HepG2 (cell line): Measurements from ENCODE around the gene SMARCE1. TPM values are rescaled to one million over a fixed set of nuclear protein-coding genes. Genes with fewer than 3 reads are reported as not detected.

Experiments used
- ATAC-seq: fragments of 200-7000 bp; cut with Tn5 transposase; 3 replicates; pipeline ENCODE4 v1.9.1; 2020; ENCODE audit warnings: mild to moderate bottlenecking, moderate library complexity
- BruUV-seq: library from RNA; stranded (reverse); fragments of 400-500 nt; replicated peaks from 2 replicates; lab custom pipeline; 2021; lab: Mats Ljungman, UMichigan
- CTCF ChIA-PET: fragments of 300-600 bp; formaldehyde crosslinking; extraction: SDS; loops from one replicate; lab custom pipeline; 2021; ENCODE audit warnings: low total read pairs, inconsistent platforms, low intra/inter-chr PET ratio; lab: Yijun Ruan, JAX
- POLR2A ChIA-PET: fragments of 350-600 bp; sonication (Branson Sonifier 250); formaldehyde crosslinking; loops from one replicate; lab custom pipeline; 2020; ENCODE audit warnings: antibody characterized with exemption, inconsistent platforms; lab: Yijun Ruan, JAX
- DNase-seq: peaks from one replicate; pipeline ENCODE4 v3.0.0-alpha.2; 2015; ENCODE audit warnings: low spot score
- FAIRE-seq: peaks from 3 replicates; lab custom pipeline; 2011; peaks lifted over from hg19 to GRCh38; lab: Jason Lieb, UNC
- H2AFZ ChIP-seq: one replicate; pipeline ENCODE4 v1.6.1; 2011; ENCODE audit warnings: low read length, inconsistent platforms
- H3K27ac ChIP-seq: fragments of 300-600 bp; 3 replicates; pipeline ENCODE4 v1.8.0; 2011; ENCODE audit warnings: mixed run types, mild to moderate bottlenecking, mixed read lengths, low read length, inconsistent platforms; ENCODE audit not compliant: insufficient read depth; ENCODE audit errors: extremely low read length
- H3K27me3 ChIP-seq, 2 experiments: fragments of 200-600 bp in 1 of 2; 2 replicates in 1 of 2; 3 replicates in 1 of 2; pipeline versions ENCODE4 v1.6.0 to v1.8.0; 2011; ENCODE audit warnings: low read length in 2 of 2, mild to moderate bottlenecking in 2 of 2, moderate library complexity in 2 of 2, inconsistent platforms in 1 of 2; ENCODE audit not compliant: insufficient read depth in 2 of 2, control insufficient read depth in 1 of 2
- H3K36me3 ChIP-seq, 2 experiments: fragments of 200-600 bp in 1 of 2; replicated peaks in 1 of 2; 2 replicates in 1 of 2; 3 replicates in 1 of 2; pipeline versions ENCODE4 v1.5.1 to v1.8.0; 2011; ENCODE audit warnings: low read length in 2 of 2, inconsistent platforms in 1 of 2; ENCODE audit not compliant: insufficient read depth in 2 of 2, control insufficient read depth in 1 of 2
- H3K4me1 ChIP-seq: 2 replicates; pipeline ENCODE4 v1.5.1; 2012; ENCODE audit warnings: low read length, inconsistent platforms; ENCODE audit not compliant: insufficient read depth
- H3K4me2 ChIP-seq: 2 replicates; pipeline ENCODE4 v1.6.0; 2011; ENCODE audit warnings: low read depth, low read length, inconsistent platforms
- H3K4me3 ChIP-seq, 3 experiments: fragments of 200-600 bp in 1 of 3; sonication (generic), shearing (Covaris generic) in 1 of 3; replicated peaks in 1 of 3; 2 replicates each; pipeline ENCODE4 v1.5.1; 2011 to 2016; ENCODE audit warnings: low read length in 3 of 3, inconsistent platforms in 2 of 3, low read depth in 2 of 3, mild to moderate bottlenecking in 2 of 3, control low read depth in 1 of 3, mixed read lengths in 1 of 3; ENCODE audit not compliant: insufficient read depth in 1 of 3
- H3K79me2 ChIP-seq: one replicate; pipeline ENCODE4 v1.6.1; 2011; ENCODE audit warnings: low read length, inconsistent platforms; ENCODE audit not compliant: insufficient read depth
- H3K9ac ChIP-seq: 2 replicates; pipeline ENCODE4 v1.6.0; 2011; ENCODE audit warnings: mild to moderate bottlenecking, low read depth, low read length, inconsistent platforms; ENCODE audit not compliant: insufficient read depth
- H3K9me3 ChIP-seq: 2 replicates; pipeline ENCODE4 v1.5.1; 2012; ENCODE audit warnings: mild to moderate bottlenecking, low read length
- H4K20me1 ChIP-seq: 2 replicates; pipeline ENCODE4 v1.6.0; 2011; ENCODE audit warnings: inconsistent platforms, mild to moderate bottlenecking, low read length, moderate library complexity; ENCODE audit not compliant: insufficient read depth
- KLF11 ChIP-seq: IDR thresholded peaks from 2 replicates; pipeline ENCODE4 v1.6.1; 2016; ENCODE audit warnings: missing compliant biosample characterization
- NCOR1 ChIP-seq: fragments of 200-600 bp; sonication (generic); IDR thresholded peaks from 2 replicates; pipeline ENCODE4 v1.7.0; 2017; ENCODE audit warnings: antibody characterized with exemption, low read length, borderline replicate concordance
- RNF219 ChIP-seq: sonication (generic); formaldehyde crosslinking; IDR thresholded peaks from 2 replicates; pipeline ENCODE4 v1.5.0; 2020; ENCODE audit warnings: mild to moderate bottlenecking, missing genetic modification reagents
- ZBTB43 ChIP-seq: sonication (generic); formaldehyde crosslinking; conservative IDR thresholded peaks from 2 replicates; pipeline ENCODE4 v1.4.0; 2020; ENCODE audit warnings: missing genetic modification reagents
- ZFAT ChIP-seq: sonication (generic); formaldehyde crosslinking; conservative IDR thresholded peaks from 2 replicates; pipeline ENCODE4 v1.8.1; 2023; ENCODE audit warnings: missing genetic modification reagents, inconsistent platforms
- ZNF3 ChIP-seq: IDR thresholded peaks from 2 replicates; pipeline ENCODE4 v1.7.0; 2017; ENCODE audit warnings: inconsistent platforms
- WGBS: methylation state at CpG from one replicate; pipeline ENCODE4 v1.1.6; 2017; ENCODE audit warnings: low lambda C conversion rate; 5-methylcytosine and 5-hydroxymethylcytosine counted together
- in situ Hi-C: cut with HindIII; loops from 2 replicates; pipeline ENCODE4 v1.10.0; 2017; ENCODE audit warnings: low pct_unique_long_range_greater_than_20kb; ENCODE audit not compliant: extremely low pct_ligation_motif_present
- intact Hi-C: fragments of 100-400 bp; cut with micrococcal nuclease; formaldehyde crosslinking; loops from one replicate; pipeline ENCODE4 v1.10.0; 2022; ENCODE audit not compliant: unreplicated experiment
- polyA plus RNA-seq, 8 experiments: library from polyadenylated mRNA; depleted of rRNA in 3 of 8; stranded (reverse) in 7 of 8; unstranded in 1 of 8; fragments of >200 nt; fragmentation: Illumina TruSeq in 4 of 8; extraction: Trizol in 4 of 8; gene quantifications; 2 replicates each; pipeline versions ENCODE4 v1.2.1 to v1.2.3, GENCODE V29; 2011 to 2016; ENCODE audit warnings: low read depth in 4 of 8, missing spikeins in 1 of 8, mixed read lengths in 1 of 8; ENCODE audit not compliant: insufficient read depth in 1 of 8
- total RNA-seq, 5 experiments: library from RNA; depleted of rRNA; stranded (reverse); fragments of >200 nt; fragmentation: Illumina TruSeq; extraction: Trizol; gene quantifications; 2 replicates each; pipeline ENCODE4 v1.2.3, GENCODE V29; 2016; ENCODE audit warnings: low read depth in 1 of 5
- TF ChIP-seq, protein P1 (sequence below): fragments of 450-650 bp; IDR thresholded peaks from 2 replicates; pipeline ENCODE4 v1.6.1; 2017; ENCODE audit warnings: mild to moderate bottlenecking

The SMARCE1 gene
- total and polyA plus RNA-seq, 2 of the 13 experiments (the other 11 are each of a cell fraction or from before 2014, with no cell fraction given), result 43.5 to 127 TPM

DNA sequence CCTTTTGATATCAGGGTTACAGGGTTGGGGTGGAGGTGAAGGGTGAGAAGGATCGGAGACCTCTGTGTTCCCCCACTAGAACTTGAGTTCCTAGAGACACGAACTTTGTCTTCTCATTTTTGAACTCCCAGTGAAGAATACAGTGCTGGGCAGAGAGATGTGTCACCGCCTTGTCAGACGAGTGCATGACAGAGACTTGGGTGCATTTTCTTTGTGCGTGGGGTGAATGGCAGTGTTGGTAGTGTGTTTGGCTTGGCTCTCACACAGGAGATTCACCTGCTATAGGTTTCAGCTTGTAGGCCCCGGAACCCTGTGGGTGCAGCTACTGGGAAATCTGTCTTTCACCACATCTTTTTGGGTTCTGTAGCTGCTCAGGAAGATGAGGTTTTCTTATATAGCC is 42.3 kb downstream of the SMARCE1 start:
- TF ChIP-seq KLF11 (CRISPR knock-in tag) (no peak), NCOR1 (no peak), ZNF3 (CRISPR knock-in tag) (no peak), ZFAT (no peak), ZBTB43 (CRISPR knock-in tag) (no peak), RNF219 (CRISPR knock-in tag) (no peak)
- TF ChIP-seq, protein P1, sequence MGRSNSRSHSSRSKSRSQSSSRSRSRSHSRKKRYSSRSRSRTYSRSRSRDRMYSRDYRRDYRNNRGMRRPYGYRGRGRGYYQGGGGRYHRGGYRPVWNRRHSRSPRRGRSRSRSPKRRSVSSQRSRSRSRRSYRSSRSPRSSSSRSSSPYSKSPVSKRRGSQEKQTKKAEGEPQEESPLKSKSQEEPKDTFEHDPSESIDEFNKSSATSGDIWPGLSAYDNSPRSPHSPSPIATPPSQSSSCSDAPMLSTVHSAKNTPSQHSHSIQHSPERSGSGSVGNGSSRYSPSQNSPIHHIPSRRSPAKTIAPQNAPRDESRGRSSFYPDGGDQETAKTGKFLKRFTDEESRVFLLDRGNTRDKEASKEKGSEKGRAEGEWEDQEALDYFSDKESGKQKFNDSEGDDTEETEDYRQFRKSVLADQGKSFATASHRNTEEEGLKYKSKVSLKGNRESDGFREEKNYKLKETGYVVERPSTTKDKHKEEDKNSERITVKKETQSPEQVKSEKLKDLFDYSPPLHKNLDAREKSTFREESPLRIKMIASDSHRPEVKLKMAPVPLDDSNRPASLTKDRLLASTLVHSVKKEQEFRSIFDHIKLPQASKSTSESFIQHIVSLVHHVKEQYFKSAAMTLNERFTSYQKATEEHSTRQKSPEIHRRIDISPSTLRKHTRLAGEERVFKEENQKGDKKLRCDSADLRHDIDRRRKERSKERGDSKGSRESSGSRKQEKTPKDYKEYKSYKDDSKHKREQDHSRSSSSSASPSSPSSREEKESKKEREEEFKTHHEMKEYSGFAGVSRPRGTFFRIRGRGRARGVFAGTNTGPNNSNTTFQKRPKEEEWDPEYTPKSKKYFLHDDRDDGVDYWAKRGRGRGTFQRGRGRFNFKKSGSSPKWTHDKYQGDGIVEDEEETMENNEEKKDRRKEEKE, result no peak
- FAIRE-seq, result no peak
- H3K4me2 ChIP-seq, result no peak overlapping the region
- no peak overlapping the region for H3K27ac ChIP-seq
- no peak overlapping the region for H3K4me3 ChIP-seq
- intact Hi-C loops, result no loop called here
- H3K4me1 ChIP-seq, result peaks cover 9% of the 10 kb centered on the region
- in situ Hi-C loops, result no loop called here
- ChIA-PET CTCF (no interaction called here), POLR2A (no interaction called here)
- H2AFZ ChIP-seq, result no peak overlapping the region
- DNase-seq, result no peak
- H3K9me3 ChIP-seq, result no peaks in the 10 kb centered on the region
- BruUV-seq, result no TSS peak
- no peaks in the 10 kb centered on the region for H3K79me2 ChIP-seq
- H3K9ac ChIP-seq, result no peak overlapping the region
- H3K27me3 ChIP-seq, result peaks cover 1 to 7% of the 10 kb centered on the region in 2 experiments; a peak in 3 of 5 replicates
- WGBS, result 52% methylated on average over 6 of the region's 6 CpGs
- ATAC-seq, result no peak
- H4K20me1 ChIP-seq, result no peaks in the 10 kb centered on the region
- no peaks in the 10 kb centered on the region for H3K36me3 ChIP-seq
